ENCODE measurements around the gene BRD4. TPM values are rescaled to one million over a fixed set of nuclear protein-coding genes. Genes with fewer than 3 reads are reported as not detected.

The BRD4 gene
- total and polyA plus RNA-seq, 2 donors (not counting 3 experiments of a cell fraction or from before 2014, with no cell fraction given), result 14.9 to 125 TPM

DNA sequence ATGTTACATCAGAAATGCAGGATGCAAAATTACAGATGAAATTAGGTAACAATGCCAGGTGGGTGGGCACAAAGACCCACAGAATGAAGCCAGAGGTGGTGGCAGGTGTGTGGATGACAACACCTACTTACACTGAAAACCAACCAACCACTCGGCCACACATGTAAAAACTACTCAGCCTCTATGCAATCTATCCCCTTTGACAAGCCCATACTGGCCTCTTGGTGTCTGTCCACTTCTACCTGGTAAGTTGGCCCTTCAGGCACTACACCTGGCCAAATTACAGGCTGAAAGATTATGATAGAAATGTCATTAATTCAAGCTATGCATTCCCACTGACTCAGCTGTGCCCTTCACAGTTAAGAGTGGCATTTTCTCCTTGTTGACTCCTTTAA is 50.0 kb downstream of the BRD4 start:
- Histone ChIP-seq H3K9me3 (replicated peaks; ENCODE audit: control insufficient read depth, insufficient read depth, low read length) (no peaks in the 10 kb centered on the region), H3K27me3 (ENCODE audit: control insufficient read depth in 2 of 2, insufficient read depth in 2 of 2, low read length in 2 of 2) (no peaks in the 10 kb centered on the region), H3K9me1 (replicated peaks; ENCODE audit: control insufficient read depth, extremely low read depth, insufficient read depth, low read length) (no peaks in the 10 kb centered on the region), H2AFZ (ENCODE audit: low read depth, low read length) (no peak overlapping the region), H3K9ac (replicated peaks; ENCODE audit: extremely low read depth, insufficient read depth, low read length) (no peak overlapping the region), H3K4me2 (ENCODE audit: insufficient read depth, low read length) (no peak overlapping the region), H4K20me1 (replicated peaks; ENCODE audit: control insufficient read depth, extremely low read depth, insufficient read depth, low read length) (peaks cover 26% of the 10 kb centered on the region), H3K4me1 (ENCODE audit: control insufficient read depth, extremely low read depth, insufficient read depth, low read length) (peaks cover 11% of the 10 kb centered on the region), H3K36me3 (ENCODE audit: control insufficient read depth in 2 of 2, extremely low read depth in 1 of 2, insufficient read depth in 2 of 2, low read length in 2 of 2) (no peaks in the 10 kb centered on the region), H3K4me3 (replicated peaks in 1 of 3; ENCODE audit: insufficient read depth in 1 of 3, low read depth in 1 of 3, low read length in 3 of 3) (no peak overlapping the region), H3K27ac (ENCODE audit: insufficient read depth, low read depth, low read length) (no peak overlapping the region), H3K79me2 (ENCODE audit: control insufficient read depth, insufficient read depth, low read length) (peaks cover 99% of the 10 kb centered on the region)
- intact Hi-C loops (cut with micrococcal nuclease) (no loop called here), dilution Hi-C loops (cut with MboI; ENCODE audit: extremely low pct_ligation_motif_present, low sequenced_read_pairs) (no loop called here)
- POLR2A ChIA-PET, result no interaction called here
- DNase-seq (ENCODE audit: low read depth, low spot score) (no peak), FAIRE-seq (no peak)
- TF ChIP-seq POLR2AphosphoS5 (IDR thresholded peaks at IDR 0.05; ENCODE audit: insufficient read depth, low read depth, low read length) (no peak), GATA2 (IDR thresholded peaks at IDR 0.05; ENCODE audit: insufficient read depth, insufficient read length, low read depth, low read length) (no peak), JUN (IDR thresholded peaks at IDR 0.05; ENCODE audit: borderline replicate concordance, insufficient read depth, insufficient read length, low read depth) (no peak), EZH2 (IDR thresholded peaks at IDR 0.05; ENCODE audit: borderline replicate concordance, low read depth, low read length, severe bottlenecking) (no peak), POLR2A (IDR thresholded peaks at IDR 0.05; ENCODE audit: low read depth, low read length) (no peak), FOS (IDR thresholded peaks at IDR 0.05; ENCODE audit: borderline replicate concordance, insufficient read depth, low read length) (no peak), MYC (IDR thresholded peaks at IDR 0.05; ENCODE audit: low read depth, low read length) (no peak)
- TF ChIP-seq, protein P1, sequence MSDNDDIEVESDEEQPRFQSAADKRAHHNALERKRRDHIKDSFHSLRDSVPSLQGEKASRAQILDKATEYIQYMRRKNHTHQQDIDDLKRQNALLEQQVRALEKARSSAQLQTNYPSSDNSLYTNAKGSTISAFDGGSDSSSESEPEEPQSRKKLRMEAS (IDR thresholded peaks at IDR 0.05; ENCODE audit: insufficient read depth, insufficient read length), result no peak
- TF ChIP-seq, protein P2, sequence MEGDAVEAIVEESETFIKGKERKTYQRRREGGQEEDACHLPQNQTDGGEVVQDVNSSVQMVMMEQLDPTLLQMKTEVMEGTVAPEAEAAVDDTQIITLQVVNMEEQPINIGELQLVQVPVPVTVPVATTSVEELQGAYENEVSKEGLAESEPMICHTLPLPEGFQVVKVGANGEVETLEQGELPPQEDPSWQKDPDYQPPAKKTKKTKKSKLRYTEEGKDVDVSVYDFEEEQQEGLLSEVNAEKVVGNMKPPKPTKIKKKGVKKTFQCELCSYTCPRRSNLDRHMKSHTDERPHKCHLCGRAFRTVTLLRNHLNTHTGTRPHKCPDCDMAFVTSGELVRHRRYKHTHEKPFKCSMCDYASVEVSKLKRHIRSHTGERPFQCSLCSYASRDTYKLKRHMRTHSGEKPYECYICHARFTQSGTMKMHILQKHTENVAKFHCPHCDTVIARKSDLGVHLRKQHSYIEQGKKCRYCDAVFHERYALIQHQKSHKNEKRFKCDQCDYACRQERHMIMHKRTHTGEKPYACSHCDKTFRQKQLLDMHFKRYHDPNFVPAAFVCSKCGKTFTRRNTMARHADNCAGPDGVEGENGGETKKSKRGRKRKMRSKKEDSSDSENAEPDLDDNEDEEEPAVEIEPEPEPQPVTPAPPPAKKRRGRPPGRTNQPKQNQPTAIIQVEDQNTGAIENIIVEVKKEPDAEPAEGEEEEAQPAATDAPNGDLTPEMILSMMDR (IDR thresholded peaks at IDR 0.05; ENCODE audit: extremely low read depth in 1 of 2, insufficient read depth in 1 of 2, low read depth in 1 of 2, low read length in 2 of 2), result no peak
- CTCF ChIA-PET, result no interaction called here
- no TSS peak for BruUV-seq (replicated peaks)
